GM13977 (cell line): ENCODE data around the gene AKAP1.

ENCODE experiments used
- DNase-seq: peaks from one replicate; pipeline ENCODE4 v3.0.0; 2012; ENCODE audit warnings: low spot score
- in situ Hi-C: fragments of 300-500 bp; cut with MboI; formaldehyde crosslinking; loops from one replicate; pipeline ENCODE4 v1.12.0; 2022; ENCODE audit warnings: low sequenced_read_pairs, low pct_unique_long_range_greater_than_20kb, mixed read lengths, inconsistent platforms; ENCODE audit not compliant: unreplicated experiment
- TF ChIP-seq, protein P1 (sequence below): IDR thresholded peaks from 2 replicates; pipeline ENCODE4 v1.5.1; 2012; ENCODE audit warnings: mild to moderate bottlenecking, control low read depth; ENCODE audit not compliant: insufficient read depth; ENCODE audit errors: extremely low read depth, missing control alignments

Gene AKAP1

DNA sequence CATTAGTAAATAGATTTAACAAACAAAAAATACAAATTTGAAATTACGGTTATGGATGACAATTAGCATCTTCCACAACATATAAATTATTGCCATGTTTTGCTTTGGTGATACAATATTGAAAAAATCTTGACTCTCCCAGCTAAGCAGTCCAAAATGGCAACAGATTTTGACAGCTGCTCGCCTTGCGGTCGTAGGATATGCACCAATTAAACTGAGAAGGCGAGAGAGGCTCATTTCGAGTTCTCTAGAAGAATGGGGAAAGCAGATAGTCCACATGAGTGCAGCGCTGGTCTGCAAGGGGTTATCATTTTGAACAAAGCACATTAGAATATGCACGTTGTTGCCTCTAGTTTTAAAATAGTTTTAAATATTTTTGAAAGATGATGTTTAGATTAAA is 55.3 kb downstream of the AKAP1 start:
- in situ Hi-C loops = loop anchor here (25.0 kb wide), 1 partner anchor 597 kb away; the partner anchor contains the start of gene CCDC182
- TF ChIP-seq, protein P1, sequence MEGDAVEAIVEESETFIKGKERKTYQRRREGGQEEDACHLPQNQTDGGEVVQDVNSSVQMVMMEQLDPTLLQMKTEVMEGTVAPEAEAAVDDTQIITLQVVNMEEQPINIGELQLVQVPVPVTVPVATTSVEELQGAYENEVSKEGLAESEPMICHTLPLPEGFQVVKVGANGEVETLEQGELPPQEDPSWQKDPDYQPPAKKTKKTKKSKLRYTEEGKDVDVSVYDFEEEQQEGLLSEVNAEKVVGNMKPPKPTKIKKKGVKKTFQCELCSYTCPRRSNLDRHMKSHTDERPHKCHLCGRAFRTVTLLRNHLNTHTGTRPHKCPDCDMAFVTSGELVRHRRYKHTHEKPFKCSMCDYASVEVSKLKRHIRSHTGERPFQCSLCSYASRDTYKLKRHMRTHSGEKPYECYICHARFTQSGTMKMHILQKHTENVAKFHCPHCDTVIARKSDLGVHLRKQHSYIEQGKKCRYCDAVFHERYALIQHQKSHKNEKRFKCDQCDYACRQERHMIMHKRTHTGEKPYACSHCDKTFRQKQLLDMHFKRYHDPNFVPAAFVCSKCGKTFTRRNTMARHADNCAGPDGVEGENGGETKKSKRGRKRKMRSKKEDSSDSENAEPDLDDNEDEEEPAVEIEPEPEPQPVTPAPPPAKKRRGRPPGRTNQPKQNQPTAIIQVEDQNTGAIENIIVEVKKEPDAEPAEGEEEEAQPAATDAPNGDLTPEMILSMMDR = no peak
- no peak for DNase-seq

DNA sequence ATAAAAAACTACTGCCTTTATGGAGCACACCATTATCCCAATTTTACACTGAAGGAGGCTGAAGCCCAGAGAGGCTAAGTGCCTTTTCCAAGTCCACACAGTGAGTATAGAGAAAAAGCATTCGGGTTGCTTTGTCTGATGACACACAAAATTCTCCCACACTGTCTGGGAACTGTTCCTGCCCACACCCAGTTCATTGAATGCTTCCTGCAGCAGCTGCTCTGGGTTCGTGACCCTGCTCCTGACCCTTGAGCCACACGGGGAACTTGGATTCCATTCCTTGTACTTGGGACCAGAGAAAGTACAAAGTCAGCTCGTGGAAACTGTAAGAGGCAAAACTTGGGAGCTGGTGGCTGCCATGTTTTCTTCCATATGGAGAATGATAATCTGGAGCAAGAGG is 57.9 kb downstream of the AKAP1 start:
- in situ Hi-C loops = loop anchor here (25.0 kb wide), 1 partner anchor 594 kb away; the partner anchor contains the start of gene CCDC182
- TF ChIP-seq, protein P1 = no peak
- DNase-seq = no peak

DNA sequence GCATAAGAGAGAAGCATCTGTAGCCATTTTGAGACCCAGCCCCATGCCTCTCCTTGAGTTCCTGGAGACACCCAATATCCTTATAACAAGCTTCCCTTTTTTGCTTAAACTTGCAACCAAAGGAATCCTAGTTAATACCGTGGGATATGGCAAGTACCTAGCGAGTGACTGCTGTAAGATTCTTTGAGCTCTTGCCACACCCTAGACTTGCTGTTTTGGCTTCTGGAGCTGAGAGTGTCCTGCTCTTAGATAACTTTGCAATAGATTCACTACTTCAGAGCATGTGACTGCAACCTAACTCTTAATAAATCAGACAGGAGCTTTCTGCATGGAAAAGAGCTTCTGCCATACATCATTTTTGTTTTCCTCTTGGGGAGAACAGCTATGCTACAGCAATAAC is 58.3 kb downstream of the AKAP1 start:
- in situ Hi-C loops = loop anchor here (25.0 kb wide), 1 partner anchor 594 kb away; the partner anchor contains the start of gene CCDC182
- DNase-seq = no peak
- TF ChIP-seq, protein P1 = no peak

DNA sequence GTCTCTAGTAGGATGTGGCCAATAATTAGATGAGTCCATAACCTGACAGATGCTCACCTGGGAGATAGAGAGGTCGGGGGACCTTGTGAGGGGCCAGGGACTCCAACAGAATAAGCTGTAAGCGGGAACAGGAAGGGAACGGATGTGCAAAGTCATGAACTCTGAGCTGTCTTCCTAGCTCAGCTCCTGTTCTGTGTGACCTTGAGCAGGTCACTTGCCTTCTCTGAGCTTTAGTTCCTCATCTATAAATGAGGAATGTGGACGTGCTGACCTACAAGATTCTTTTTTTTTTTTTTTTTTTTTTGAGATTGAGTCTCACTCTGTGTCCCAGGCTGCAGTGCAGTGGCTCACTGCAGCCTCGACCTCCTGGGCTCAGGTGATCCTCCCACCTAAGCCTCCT is 58.9 kb downstream of the AKAP1 start:
- DNase-seq = no peak
- in situ Hi-C loops = loop anchor here (25.0 kb wide), 1 partner anchor 593 kb away; the partner anchor contains the start of gene CCDC182
- TF ChIP-seq, protein P1 = no peak

DNA sequence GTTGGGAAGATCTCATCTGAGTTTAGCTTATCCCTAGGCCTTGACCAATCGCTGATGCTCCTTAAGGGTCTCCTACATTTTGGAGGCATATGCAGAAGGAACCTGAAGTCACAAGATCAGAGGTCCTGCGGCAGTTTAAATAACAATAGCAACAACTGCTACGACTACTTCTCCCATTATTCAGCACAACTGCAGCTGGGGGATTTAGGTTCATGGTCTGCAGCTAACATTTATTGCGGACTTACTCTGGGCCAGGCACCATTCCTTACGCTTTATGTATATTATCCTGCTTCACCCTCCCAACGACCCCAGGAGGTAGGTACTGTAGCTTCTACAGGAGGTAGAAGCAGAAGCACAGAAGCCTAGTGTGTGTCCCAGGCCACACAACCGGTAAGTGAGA is 59.5 kb downstream of the AKAP1 start:
- TF ChIP-seq, protein P1 = no peak
- DNase-seq = no peak
- in situ Hi-C loops = loop anchor here (25.0 kb wide), 1 partner anchor 593 kb away; the partner anchor contains the start of gene CCDC182

DNA sequence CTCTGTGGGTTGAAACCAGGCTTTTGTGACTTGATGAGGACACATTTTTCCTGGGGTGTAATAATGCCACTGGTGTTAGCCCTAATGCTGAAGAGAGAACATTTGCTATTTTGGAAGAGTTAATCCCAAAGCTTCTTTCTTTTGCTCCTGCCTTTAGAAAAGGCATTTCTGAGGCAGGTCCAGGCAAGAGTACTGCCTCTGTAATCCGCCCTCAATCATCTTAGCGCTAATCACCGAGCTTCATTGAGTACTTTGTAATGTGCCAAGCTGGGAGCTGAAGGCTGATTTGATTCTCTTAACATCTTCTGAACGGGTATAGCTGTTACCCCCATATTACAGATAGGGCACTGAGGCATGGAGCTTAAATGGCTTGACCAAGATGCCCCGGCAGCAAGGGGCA is 60.3 kb downstream of the AKAP1 start:
- in situ Hi-C loops = loop anchor here (25.0 kb wide), 1 partner anchor 592 kb away; the partner anchor contains the start of gene CCDC182
- TF ChIP-seq, protein P1 = no peak
- no peak for DNase-seq
